ENCODE data around the gene CCND1.
"Not testable (repeated sequence)": the region's sequence is repeated elsewhere in the genome, so short reads cannot be mapped to it uniquely, and the experiment has no call there.

CCND1 gene

DNA sequence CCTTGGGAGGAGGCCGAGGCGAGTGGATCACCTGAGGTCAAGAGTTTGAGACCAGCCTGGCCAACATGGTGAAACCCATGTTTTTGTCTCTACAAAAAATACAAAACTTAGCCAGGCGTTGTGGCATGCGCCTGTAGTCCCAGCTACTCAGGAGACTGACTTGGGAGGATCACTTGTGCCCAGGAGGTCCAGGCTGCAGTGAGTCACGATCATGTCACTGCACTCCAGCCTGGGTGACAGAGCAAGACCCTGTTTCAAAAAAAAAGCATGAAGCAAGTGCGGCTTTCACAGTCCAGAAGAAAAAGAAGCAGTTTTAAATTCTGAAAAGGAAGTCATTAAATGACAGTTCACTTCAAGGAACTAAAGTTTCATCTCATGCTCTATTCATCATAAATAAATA is 41.3 kb downstream of the CCND1 start:
- no peak overlapping the region for H3K9ac ChIP-seq (ENCODE audit: low read length)
- no peaks in the 10 kb centered on the region for H3K4me1 ChIP-seq (ENCODE audit: control insufficient read depth, low read depth, low read length)
- peaks cover 10% of the 10 kb centered on the region for H3K27me3 ChIP-seq (ENCODE audit: control insufficient read depth, insufficient read depth, low read length)
- no peak overlapping the region for H3K27ac ChIP-seq (ENCODE audit: low read length)
- H3K9me3 ChIP-seq (ENCODE audit: control insufficient read depth, low read depth, low read length) = no peaks in the 10 kb centered on the region
- no peak overlapping the region for H3K4me3 ChIP-seq (ENCODE audit: low read length)
- no peaks in the 10 kb centered on the region for H3K36me3 ChIP-seq (ENCODE audit: control insufficient read depth, low read depth, low read length)

- Histone ChIP-seq H3K4me1 (ENCODE audit: control insufficient read depth, low read depth, low read length) (no peaks in the 10 kb centered on the region), H3K4me3 (ENCODE audit: low read length) (no peak overlapping the region), H3K27me3 (ENCODE audit: control insufficient read depth, insufficient read depth, low read length) (peaks cover 10% of the 10 kb centered on the region), H3K27ac (ENCODE audit: low read length) (no peak overlapping the region), H3K9ac (ENCODE audit: low read length) (no peak overlapping the region), H3K9me3 (ENCODE audit: control insufficient read depth, low read depth, low read length) (no peaks in the 10 kb centered on the region), H3K36me3 (ENCODE audit: control insufficient read depth, low read depth, low read length) (no peaks in the 10 kb centered on the region)
Measured at GRCh38 chr11:69682681-69683326, 41.8 kb downstream of the CCND1 start.

DNA sequence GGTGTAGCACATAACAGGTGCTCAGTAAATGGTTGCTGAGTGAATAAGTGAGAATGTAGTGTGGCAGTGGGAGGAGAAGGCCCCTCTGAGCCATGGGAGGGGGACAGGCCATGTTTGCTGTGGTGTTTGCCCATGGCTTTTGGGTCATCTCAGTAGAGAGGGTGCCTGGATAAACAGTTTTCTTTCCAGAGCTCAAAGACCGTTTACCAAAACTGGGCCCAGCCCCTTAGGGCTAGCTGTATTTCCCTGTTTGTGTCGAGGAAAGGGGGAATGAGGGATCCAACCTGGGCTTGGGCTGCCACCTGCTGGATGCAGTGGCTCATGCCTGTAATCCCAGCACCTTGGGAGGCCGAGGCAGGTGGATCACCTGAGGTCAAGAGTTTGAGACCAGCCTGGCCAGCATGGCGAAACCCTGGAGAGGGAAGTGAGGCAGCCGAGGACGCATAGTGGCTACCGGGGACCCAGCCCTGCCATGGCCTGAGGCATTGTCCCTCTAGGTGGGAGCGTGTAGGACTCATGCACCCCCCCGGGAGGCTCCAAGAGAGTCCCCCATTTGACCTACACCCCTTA is 42.9 kb downstream of the CCND1 start:
- Histone ChIP-seq H3K27ac (ENCODE audit: low read length) (no peak overlapping the region), H3K27me3 (ENCODE audit: control insufficient read depth, insufficient read depth, low read length) (peaks cover 10% of the 10 kb centered on the region), H3K4me3 (ENCODE audit: low read length) (no peak overlapping the region), H3K36me3 (ENCODE audit: control insufficient read depth, low read depth, low read length) (no peaks in the 10 kb centered on the region), H3K9me3 (ENCODE audit: control insufficient read depth, low read depth, low read length) (no peaks in the 10 kb centered on the region), H3K9ac (ENCODE audit: low read length) (no peak overlapping the region), H3K4me1 (ENCODE audit: control insufficient read depth, low read depth, low read length) (no peaks in the 10 kb centered on the region)

DNA sequence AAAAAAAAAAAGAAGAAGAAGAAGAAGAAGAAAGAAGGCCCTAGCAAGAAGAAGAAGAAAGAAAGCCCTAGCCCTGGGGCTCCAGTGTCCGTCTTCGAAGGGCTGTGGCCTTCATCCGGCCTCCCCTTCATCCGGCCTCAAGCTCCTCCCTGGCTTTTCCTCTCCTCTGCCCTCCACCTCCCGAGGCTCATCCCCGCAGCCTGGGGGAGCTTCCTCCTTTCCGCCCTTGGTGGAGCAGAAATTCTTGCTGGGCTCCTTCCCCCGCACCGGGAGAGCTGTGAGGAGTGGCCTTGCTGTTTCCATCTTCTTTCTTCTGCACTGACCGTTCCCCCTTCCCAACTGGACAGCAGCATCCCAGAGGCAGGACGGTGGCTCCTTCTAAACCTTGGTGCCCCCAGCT is 43.7 kb downstream of the CCND1 start:
- Histone ChIP-seq H3K36me3 (ENCODE audit: control insufficient read depth, low read depth, low read length) (no peaks in the 10 kb centered on the region), H3K27me3 (ENCODE audit: control insufficient read depth, insufficient read depth, low read length) (peaks cover 10% of the 10 kb centered on the region), H3K9ac (ENCODE audit: low read length) (no peak overlapping the region), H3K27ac (ENCODE audit: low read length) (no peak overlapping the region), H3K9me3 (ENCODE audit: control insufficient read depth, low read depth, low read length) (no peaks in the 10 kb centered on the region), H3K4me1 (ENCODE audit: control insufficient read depth, low read depth, low read length) (no peaks in the 10 kb centered on the region), H3K4me3 (ENCODE audit: low read length) (no peak overlapping the region)

DNA sequence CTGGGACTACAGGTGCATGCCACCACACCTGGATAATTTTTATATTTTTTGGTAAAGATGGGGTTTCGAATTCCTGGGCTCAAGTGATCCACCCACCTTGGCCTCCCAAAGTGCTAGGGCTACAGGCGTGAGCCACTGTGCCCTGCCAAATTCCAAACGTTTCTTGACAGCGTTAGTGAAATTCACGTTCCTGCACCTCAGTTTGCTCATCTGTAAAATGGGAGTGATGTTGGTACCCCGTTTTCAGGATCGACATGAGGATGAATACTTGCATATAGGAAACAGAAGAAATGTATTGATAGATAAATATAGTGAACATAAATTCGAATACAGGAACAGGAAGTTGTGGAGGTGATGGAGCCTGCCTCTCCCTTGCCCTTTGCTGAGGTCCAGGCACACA is 44.4 kb downstream of the CCND1 start:
- H3K4me1 ChIP-seq (ENCODE audit: control insufficient read depth, low read depth, low read length) = no peaks in the 10 kb centered on the region
- H3K9ac ChIP-seq (ENCODE audit: low read length) = no peak overlapping the region
- no peaks in the 10 kb centered on the region for H3K36me3 ChIP-seq (ENCODE audit: control insufficient read depth, low read depth, low read length)
- no peak overlapping the region for H3K27ac ChIP-seq (ENCODE audit: low read length)
- H3K9me3 ChIP-seq (ENCODE audit: control insufficient read depth, low read depth, low read length) = no peaks in the 10 kb centered on the region
- H3K27me3 ChIP-seq (ENCODE audit: control insufficient read depth, insufficient read depth, low read length) = peaks cover 10% of the 10 kb centered on the region
- H3K4me3 ChIP-seq (ENCODE audit: low read length) = no peak overlapping the region

- Histone ChIP-seq H3K4me1 (ENCODE audit: control insufficient read depth, low read depth, low read length) (no peaks in the 10 kb centered on the region), H3K9me3 (ENCODE audit: control insufficient read depth, low read depth, low read length) (no peaks in the 10 kb centered on the region), H3K27ac (ENCODE audit: low read length) (no peak overlapping the region), H3K4me3 (ENCODE audit: low read length) (no peak overlapping the region), H3K9ac (ENCODE audit: low read length) (no peak overlapping the region), H3K27me3 (ENCODE audit: control insufficient read depth, insufficient read depth, low read length) (peaks cover 10% of the 10 kb centered on the region), H3K36me3 (ENCODE audit: control insufficient read depth, low read depth, low read length) (no peaks in the 10 kb centered on the region)
Measured at GRCh38 chr11:69686452-69686851, 45.5 kb downstream of the CCND1 start.

DNA sequence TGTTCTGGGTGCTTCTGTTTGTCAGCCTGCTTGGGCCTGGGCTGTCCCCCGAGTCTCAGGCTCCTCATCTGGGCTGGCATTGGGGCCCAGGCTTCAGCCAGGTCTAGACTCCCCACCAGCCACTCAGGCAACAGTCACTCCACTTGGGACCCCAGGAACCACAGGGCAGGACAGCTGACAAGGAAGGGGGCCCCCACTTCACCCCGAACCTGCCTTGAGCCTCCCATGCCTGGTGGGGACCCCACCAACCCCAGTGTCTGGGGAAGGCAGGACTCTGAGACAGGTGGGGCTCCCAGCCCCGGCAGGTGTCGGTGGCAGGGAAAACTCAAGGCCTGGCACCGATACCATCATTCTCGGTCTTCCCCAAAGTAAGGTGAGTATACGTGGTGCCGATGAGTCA is 45.9 kb downstream of the CCND1 start:
- Histone ChIP-seq H3K27ac (ENCODE audit: low read length) (no peak overlapping the region), H3K36me3 (ENCODE audit: control insufficient read depth, low read depth, low read length) (no peaks in the 10 kb centered on the region), H3K4me3 (ENCODE audit: low read length) (no peak overlapping the region), H3K27me3 (ENCODE audit: control insufficient read depth, insufficient read depth, low read length) (peaks cover 10% of the 10 kb centered on the region), H3K9ac (ENCODE audit: low read length) (no peak overlapping the region), H3K4me1 (ENCODE audit: control insufficient read depth, low read depth, low read length) (no peaks in the 10 kb centered on the region), H3K9me3 (ENCODE audit: control insufficient read depth, low read depth, low read length) (no peaks in the 10 kb centered on the region)

- H3K9me3 ChIP-seq (ENCODE audit: control insufficient read depth, low read depth, low read length); H3K4me1 ChIP-seq (ENCODE audit: control insufficient read depth, low read depth, low read length); H3K36me3 ChIP-seq (ENCODE audit: control insufficient read depth, low read depth, low read length); H3K27ac ChIP-seq (ENCODE audit: low read length); H3K9ac ChIP-seq (ENCODE audit: low read length); H3K4me3 ChIP-seq (ENCODE audit: low read length): not testable (repeated sequence)
- H3K27me3 ChIP-seq (ENCODE audit: control insufficient read depth, insufficient read depth, low read length) = peaks cover 10% of the 10 kb centered on the region
Measured at GRCh38 chr11:69687969-69688771, 47.2 kb downstream of the CCND1 start.

GRCh38 chr11:69689484-69690319 is 48.7 kb downstream of the CCND1 start:
- Histone ChIP-seq H3K9ac (ENCODE audit: low read length) (no peak overlapping the region), H3K27me3 (ENCODE audit: control insufficient read depth, insufficient read depth, low read length) (peaks cover 10% of the 10 kb centered on the region), H3K36me3 (ENCODE audit: control insufficient read depth, low read depth, low read length) (no peaks in the 10 kb centered on the region), H3K4me1 (ENCODE audit: control insufficient read depth, low read depth, low read length) (no peaks in the 10 kb centered on the region), H3K9me3 (ENCODE audit: control insufficient read depth, low read depth, low read length) (no peaks in the 10 kb centered on the region), H3K27ac (ENCODE audit: low read length) (no peak overlapping the region), H3K4me3 (ENCODE audit: low read length) (no peak overlapping the region)

DNA sequence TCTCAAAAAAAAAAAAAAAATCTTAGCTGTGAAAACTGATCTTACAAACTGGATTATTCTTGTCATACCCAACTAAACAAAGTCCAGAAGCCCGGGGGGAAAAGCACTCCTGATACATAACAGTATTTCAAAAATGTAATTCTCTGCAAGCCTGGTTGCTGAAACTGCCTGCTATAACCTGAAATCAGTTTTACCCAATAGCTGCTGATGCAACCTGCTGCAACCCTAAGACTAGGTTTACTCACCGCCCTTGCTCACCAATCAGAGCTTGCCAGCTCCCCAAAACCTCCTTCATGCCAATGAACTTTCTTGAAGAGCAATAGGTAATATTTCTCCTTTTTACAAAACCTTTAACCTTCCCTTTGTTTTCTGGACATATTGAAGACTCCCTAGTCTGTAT is 50.5 kb downstream of the CCND1 start:
- H3K36me3 ChIP-seq (ENCODE audit: control insufficient read depth, low read depth, low read length) = no peaks in the 10 kb centered on the region
- H3K4me3 ChIP-seq (ENCODE audit: low read length) = no peak overlapping the region
- H3K27me3 ChIP-seq (ENCODE audit: control insufficient read depth, insufficient read depth, low read length) = no peaks in the 10 kb centered on the region
- H3K9me3 ChIP-seq (ENCODE audit: control insufficient read depth, low read depth, low read length) = no peaks in the 10 kb centered on the region
- H3K9ac ChIP-seq (ENCODE audit: low read length) = no peak overlapping the region
- no peak overlapping the region for H3K27ac ChIP-seq (ENCODE audit: low read length)
- H3K4me1 ChIP-seq (ENCODE audit: control insufficient read depth, low read depth, low read length) = no peaks in the 10 kb centered on the region

DNA sequence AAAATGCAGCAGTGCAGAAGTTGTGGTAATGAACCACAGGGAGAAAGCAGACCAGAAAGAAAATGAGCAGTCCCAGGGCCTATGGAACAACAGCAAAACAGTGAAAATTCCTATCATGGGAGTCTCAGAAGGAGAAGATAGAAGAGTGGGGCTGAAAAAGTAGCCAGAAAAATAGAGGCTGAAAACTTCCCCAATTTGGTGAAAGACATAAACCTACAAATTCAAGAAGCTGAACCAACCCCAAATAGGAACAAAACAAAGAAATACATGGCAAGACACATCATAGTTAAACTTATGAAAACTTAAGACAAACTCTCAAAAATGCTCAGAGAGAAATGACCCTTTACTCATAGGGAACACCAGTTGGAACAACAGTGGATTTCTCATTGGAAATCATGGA is 51.5 kb downstream of the CCND1 start:
- H3K27me3 ChIP-seq (ENCODE audit: control insufficient read depth, insufficient read depth, low read length) = no peaks in the 10 kb centered on the region
- H3K27ac ChIP-seq (ENCODE audit: low read length) = no peak overlapping the region
- no peak overlapping the region for H3K4me3 ChIP-seq (ENCODE audit: low read length)
- H3K4me1 ChIP-seq (ENCODE audit: control insufficient read depth, low read depth, low read length) = no peaks in the 10 kb centered on the region
- no peaks in the 10 kb centered on the region for H3K9me3 ChIP-seq (ENCODE audit: control insufficient read depth, low read depth, low read length)
- H3K9ac ChIP-seq (ENCODE audit: low read length) = no peak overlapping the region
- no peaks in the 10 kb centered on the region for H3K36me3 ChIP-seq (ENCODE audit: control insufficient read depth, low read depth, low read length)

Measured in iPS-18a (cell line).